Loucy (cell line): Measurements from ENCODE around the gene TAAR6.

Experiments used
- EZH2phosphoT487 ChIP-seq: fragments of 200-600 bp; IDR thresholded peaks from 2 replicates; pipeline ENCODE4 v1.6.1; 2018; ENCODE audit warnings: antibody characterized with exemption, mild to moderate bottlenecking, moderate library complexity, borderline replicate concordance
- TF ChIP-seq, protein P1 (sequence below): fragments of 200-600 bp; sonication (generic); conservative IDR thresholded peaks from 2 replicates; pipeline ENCODE4 v1.5.1; 2014; ENCODE audit warnings: mild to moderate bottlenecking, antibody characterized with exemption, low read length

DNA sequence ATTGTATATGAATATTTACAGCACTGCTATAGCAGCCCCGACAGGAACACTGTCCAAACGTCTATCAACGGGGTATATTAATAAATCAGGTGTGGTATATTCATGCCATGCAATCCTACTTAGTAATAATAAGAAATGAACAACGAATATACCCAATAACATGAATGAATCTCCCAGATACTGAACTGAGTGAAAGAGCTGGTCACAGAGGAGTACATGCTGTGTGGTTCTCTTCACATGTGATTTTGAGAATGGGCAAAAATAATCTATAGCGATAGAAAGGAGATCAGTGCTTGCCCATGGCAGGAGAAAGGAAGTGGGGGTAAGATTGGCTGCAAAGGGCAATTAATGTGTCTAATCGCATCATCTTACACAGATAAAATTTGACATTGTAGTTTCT, 3.7 kb upstream of the TAAR6 start:
- TF ChIP-seq, protein P1, sequence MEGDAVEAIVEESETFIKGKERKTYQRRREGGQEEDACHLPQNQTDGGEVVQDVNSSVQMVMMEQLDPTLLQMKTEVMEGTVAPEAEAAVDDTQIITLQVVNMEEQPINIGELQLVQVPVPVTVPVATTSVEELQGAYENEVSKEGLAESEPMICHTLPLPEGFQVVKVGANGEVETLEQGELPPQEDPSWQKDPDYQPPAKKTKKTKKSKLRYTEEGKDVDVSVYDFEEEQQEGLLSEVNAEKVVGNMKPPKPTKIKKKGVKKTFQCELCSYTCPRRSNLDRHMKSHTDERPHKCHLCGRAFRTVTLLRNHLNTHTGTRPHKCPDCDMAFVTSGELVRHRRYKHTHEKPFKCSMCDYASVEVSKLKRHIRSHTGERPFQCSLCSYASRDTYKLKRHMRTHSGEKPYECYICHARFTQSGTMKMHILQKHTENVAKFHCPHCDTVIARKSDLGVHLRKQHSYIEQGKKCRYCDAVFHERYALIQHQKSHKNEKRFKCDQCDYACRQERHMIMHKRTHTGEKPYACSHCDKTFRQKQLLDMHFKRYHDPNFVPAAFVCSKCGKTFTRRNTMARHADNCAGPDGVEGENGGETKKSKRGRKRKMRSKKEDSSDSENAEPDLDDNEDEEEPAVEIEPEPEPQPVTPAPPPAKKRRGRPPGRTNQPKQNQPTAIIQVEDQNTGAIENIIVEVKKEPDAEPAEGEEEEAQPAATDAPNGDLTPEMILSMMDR: no peak
- no peak for TF ChIP-seq EZH2phosphoT487
